ENCODE measurements around the gene SLC25A24. TPM values are rescaled to one million over a fixed set of nuclear protein-coding genes. Genes with fewer than 3 reads are reported as not detected.
A peak's percentile ranks its signal among the peaks of the same experiment; 100 is the strongest.
"Not testable (repeated sequence)": the region's sequence is repeated elsewhere in the genome, so short reads cannot be mapped to it uniquely, and the experiment has no call there.

Gene SLC25A24
- 10 to 100 TPM; 21.5 to 25.9 (median 24.0) TPM for polyA plus RNA-seq (ENCODE audit: low read depth in 6 of 6)

DNA sequence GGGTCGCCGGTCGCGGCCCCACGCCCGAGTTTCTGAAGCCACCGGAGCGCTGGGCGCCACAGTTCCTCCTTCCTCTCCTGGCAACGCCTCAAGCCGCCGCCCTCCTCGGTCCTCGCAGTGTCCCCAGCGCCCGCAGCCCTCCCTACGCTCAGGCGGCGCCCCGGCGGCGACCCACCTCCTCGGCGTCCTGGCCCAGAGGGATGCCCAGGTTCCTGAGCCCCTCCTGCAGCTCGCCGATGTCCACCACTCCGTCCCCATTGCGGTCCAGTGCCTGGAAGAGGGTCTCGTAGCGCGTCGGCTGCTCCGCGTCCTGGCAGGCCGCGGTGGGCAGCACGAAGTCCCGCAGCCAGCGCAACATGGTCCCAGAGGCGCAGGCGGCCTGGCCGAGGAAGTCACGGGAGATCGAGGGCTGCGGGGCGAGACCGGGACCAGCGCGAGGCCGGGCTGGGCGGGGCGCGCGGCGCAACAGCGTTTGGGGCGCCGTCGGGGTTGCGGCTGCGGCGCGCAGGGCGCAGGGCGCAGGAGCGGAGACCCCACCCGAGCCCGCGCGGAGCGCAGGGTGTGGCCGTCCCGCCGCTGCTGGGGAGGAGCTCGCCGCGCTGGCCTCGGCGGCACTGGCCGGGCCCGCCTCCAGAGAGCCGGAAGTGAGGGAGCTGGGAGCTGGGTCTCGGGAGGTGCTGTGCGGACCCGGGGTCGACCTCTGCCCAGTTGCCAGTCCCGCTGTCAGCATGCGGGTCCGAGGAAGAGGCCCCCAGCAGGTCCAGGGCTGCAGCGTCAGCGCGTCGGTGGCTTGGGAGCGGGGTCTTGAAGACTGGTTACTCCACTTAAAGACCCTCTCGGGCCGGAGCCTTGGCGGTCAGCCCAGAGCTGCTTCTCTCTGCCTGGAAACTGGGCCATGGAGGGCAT, at the start of gene SLC25A24:
Gene SLC25A24 (minus strand): TSS at position 563 of the 906 bp plus-strand sequence. CDS start 205 bp downstream, at position 358.
- H3K9me3 Mint-ChIP-seq = peaks cover 0 to 6% (median 0%) of the 10 kb centered on the region in 7 donors
- DNase-seq (peak; percentile 83), ATAC-seq (ENCODE audit: low read depth in 2 of 2) (peak; percentile 90 to 94)
- peaks cover 31 to 45% (median 33%) of the 10 kb centered on the region in 3 donors for H3K4me1 Mint-ChIP-seq
- H3K27me3 Mint-ChIP-seq = no peaks in the 10 kb centered on the region
- H3K4me3 Mint-ChIP-seq = peak within 1 kb of the TSS; percentile 86 to 96 (median 92)
- peak within 1 kb of the TSS; percentile 69 to 95 (median 93) for H3K27ac Mint-ChIP-seq
- H3K36me3 Mint-ChIP-seq = peaks cover 4% of the 10 kb centered on the region in 2 donors

DNA sequence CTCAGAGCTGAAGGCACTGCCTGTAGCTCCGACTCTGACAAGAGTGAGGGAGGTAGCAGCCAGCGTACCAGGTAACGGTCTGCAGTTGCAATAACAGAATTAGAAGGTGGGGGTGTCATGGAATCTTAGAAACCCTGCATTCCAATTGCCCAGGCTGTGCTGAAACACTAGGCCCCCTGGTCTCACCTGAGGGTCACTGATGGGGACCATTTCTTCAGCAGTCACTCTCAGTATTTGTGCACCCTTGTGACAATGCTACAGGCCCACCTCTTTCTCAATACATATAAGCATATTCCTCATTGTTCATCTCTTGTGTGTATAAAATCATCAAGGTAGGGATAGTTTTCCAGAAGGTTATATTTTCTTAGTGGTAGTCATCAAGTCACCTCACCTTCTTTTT, 43.8 kb upstream of the SLC25A24 start, which contains the start of gene NBPF4:
Gene NBPF4 (minus strand): TSS at position 101 of the 400 bp plus-strand sequence. CDS start 315 bp downstream, outside the sequence.
- not testable (repeated sequence) for H3K4me3 Mint-ChIP-seq; ATAC-seq (ENCODE audit: low read depth in 2 of 2); H3K27me3 Mint-ChIP-seq; DNase-seq; H3K9me3 Mint-ChIP-seq; H3K27ac Mint-ChIP-seq; H3K36me3 Mint-ChIP-seq; H3K4me1 Mint-ChIP-seq

DNA sequence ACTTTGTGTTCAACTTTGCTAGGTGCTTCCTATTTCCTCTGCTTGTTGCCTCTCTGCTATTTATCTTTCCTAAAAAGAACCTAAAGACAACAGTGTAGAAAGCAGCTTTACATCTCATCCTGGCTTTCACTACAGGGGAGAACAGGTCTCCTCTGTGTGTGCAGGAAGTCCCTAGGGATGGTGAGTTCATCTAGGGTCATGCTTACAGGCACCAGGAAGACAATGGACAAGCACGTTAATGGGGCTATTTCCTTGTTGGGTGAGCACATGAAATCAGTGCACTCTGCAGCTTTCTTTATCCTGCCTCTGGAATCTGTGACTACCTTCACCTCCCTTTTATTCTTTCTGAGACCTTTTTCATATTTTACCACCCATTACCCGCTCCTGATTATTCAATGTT, 39.3 kb upstream of the SLC25A24 start:
- not testable (repeated sequence) for H3K4me3 Mint-ChIP-seq; H3K36me3 Mint-ChIP-seq; H3K4me1 Mint-ChIP-seq; DNase-seq; H3K27ac Mint-ChIP-seq; ATAC-seq (ENCODE audit: low read depth in 2 of 2); H3K9me3 Mint-ChIP-seq; H3K27me3 Mint-ChIP-seq

DNA sequence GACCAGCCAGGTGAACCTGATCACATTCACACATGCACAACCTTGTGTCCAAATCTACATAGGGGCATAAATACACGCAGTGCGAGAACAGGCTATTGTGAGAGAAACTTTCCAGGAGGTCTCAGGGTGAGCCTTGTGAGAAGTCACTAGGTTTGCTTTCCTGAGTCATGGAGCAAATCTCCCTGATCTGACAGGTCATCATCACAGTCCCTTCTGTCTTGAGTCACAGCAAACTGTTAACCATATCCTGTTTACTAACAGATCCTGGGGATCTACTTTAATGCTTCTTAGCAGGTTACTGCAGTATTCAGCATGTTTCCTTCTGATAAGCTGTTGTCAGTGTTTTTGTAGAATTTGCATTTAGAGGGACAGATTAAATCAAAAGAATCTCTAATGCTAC, 35.2 kb upstream of the SLC25A24 start:
- H3K27ac Mint-ChIP-seq; H3K9me3 Mint-ChIP-seq; DNase-seq; H3K4me1 Mint-ChIP-seq; H3K27me3 Mint-ChIP-seq; ATAC-seq (ENCODE audit: low read depth in 2 of 2); H3K36me3 Mint-ChIP-seq; H3K4me3 Mint-ChIP-seq: not testable (repeated sequence)

DNA sequence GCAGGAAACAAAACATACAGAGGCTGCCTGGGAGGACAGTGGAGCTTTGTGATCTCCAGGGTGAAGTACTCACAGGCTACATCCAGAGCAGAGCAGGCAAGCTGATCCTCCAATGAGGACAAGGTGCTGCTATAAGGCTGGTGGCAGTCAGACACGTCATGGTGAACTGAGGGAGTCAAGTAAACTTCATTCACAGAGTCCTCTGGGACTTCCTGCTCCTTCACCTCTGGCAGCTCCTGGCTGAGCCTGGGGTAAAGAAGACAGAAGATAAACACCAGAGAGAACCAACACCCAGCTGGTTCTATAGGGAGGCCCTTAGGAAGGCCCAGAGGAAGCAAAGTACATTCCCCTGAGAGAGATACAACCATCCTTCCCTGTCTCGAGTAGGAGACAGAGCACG, 32.0 kb upstream of the SLC25A24 start:
- ATAC-seq (ENCODE audit: low read depth in 2 of 2); H3K4me3 Mint-ChIP-seq; H3K4me1 Mint-ChIP-seq; H3K36me3 Mint-ChIP-seq; H3K9me3 Mint-ChIP-seq; H3K27me3 Mint-ChIP-seq; H3K27ac Mint-ChIP-seq; DNase-seq: not testable (repeated sequence)

DNA sequence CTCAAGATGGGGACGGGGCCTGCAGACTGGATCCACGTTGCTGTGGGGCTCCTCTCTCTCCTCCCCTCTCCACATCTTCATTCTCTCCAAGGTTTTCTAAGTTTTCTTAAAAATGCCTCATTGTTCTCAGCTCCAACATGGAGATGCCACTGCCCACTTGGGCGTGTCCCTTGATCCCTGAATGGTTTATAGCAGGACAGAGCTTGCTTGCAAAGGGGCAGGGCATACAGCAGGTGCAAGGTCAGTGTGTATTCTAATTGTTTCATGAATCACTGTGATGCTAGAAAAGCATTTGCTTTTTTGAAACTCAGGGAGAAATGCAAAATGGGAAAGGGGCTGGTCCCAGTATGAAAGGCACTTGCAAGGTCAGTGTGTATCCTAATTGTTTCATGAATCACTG, 29.8 kb upstream of the SLC25A24 start:
- H3K36me3 Mint-ChIP-seq; H3K4me1 Mint-ChIP-seq; DNase-seq; ATAC-seq (ENCODE audit: low read depth in 2 of 2); H3K27me3 Mint-ChIP-seq; H3K27ac Mint-ChIP-seq; H3K4me3 Mint-ChIP-seq; H3K9me3 Mint-ChIP-seq: not testable (repeated sequence)

DNA sequence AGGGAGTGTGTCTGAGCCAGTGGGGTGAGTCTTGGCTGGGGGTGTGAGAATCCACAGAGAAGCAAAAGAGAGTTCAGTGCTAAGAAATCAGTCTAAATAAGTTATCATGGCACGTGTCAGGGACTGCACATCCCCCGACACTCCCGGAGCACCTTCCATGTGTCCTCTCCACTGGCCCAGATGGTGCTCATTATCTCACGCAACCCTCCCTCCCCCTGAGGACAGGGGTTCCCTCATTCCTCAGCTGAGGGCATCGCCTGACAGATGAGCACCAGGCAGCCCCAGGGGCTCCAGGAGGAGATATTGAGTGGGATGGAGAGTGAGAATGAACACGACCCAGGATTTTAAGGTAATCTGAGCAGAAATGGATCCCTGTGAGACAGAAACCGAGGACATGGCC, 27.6 kb upstream of the SLC25A24 start:
- DNase-seq; H3K36me3 Mint-ChIP-seq; ATAC-seq (ENCODE audit: low read depth in 2 of 2); H3K9me3 Mint-ChIP-seq; H3K4me3 Mint-ChIP-seq; H3K27ac Mint-ChIP-seq; H3K27me3 Mint-ChIP-seq; H3K4me1 Mint-ChIP-seq: not testable (repeated sequence)

DNA sequence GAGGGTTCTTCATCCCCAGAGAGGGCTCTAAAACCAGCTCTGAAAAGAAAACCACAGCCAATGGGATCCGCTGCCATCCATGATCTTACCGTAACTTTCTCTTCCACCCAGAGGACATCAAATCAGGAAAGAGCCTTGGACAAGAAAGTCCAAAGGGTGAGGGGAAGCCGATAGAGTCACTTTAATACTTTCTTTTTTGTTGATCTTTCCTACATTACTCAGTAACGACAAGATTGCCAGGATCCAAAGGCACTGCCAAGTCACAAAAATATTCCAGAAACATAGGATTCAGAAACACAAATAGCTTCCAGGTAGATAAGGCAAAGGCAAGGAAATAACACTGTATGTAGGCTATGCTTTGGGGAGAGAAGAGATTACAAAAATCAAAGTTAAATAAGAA, 26.7 kb upstream of the SLC25A24 start:
- H3K27me3 Mint-ChIP-seq = not testable (repeated sequence)

DNA sequence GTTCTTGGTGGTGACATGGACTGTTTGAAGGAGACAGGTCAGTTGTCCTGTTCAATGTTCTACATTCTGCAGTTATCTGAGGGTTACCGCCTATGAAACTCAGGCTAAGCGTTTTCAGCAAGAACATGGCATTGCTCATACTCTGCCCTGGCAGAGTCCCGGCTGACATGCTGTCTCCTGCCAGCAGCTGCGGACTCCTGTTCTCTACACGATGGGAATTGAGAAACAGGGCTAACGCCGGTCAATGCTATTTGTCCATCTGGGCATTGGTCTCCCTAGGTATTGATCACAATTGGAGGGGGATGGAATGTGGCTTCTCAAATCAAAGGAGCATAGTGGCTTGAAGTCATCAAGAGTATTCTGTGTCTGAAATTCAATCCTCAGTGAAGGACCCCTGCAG, 23.1 kb upstream of the SLC25A24 start:
- H3K27me3 Mint-ChIP-seq, H3K4me1 Mint-ChIP-seq: not testable (repeated sequence)

More for the DNA sequence above, 26.7 kb upstream of the SLC25A24 start:
- H3K36me3 Mint-ChIP-seq; H3K9me3 Mint-ChIP-seq; H3K27ac Mint-ChIP-seq; H3K4me1 Mint-ChIP-seq; DNase-seq; ATAC-seq (ENCODE audit: low read depth in 2 of 2); H3K4me3 Mint-ChIP-seq: not testable (repeated sequence)

DNA sequence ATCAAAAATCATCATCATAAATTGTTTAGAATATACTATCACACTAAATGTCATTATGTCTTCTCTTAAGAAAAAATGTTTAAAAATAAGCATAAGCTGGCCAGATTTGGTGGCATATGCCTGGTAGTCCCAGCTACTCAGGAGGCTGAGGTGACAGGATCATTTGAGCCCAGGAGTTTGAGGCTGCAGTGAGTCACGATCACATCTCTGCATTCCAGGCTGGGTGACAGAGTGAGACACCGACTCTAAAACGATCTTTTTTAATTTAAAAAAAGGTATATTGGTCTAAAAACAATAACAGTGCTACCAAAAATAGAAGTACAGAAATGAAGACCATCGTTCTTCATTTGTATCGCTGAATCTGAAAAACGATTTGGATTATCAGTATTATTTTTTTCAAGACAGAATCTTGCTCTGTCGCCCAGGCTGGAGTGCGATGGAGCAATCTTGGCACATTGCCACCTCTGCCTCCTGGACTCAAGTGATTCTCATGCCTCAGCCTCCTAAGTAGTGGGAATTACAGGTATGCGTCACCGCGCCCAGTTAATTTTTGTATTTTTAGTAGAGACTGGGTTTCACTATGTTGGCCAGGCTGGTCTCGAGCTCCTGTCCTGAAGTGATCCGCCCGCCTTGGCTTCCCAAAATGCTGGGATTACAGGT, 17.5 kb upstream of the SLC25A24 start:
- not testable (repeated sequence) for ATAC-seq (ENCODE audit: low read depth in 2 of 2); H3K27ac Mint-ChIP-seq; H3K27me3 Mint-ChIP-seq; H3K36me3 Mint-ChIP-seq; H3K4me1 Mint-ChIP-seq; DNase-seq; H3K9me3 Mint-ChIP-seq; H3K4me3 Mint-ChIP-seq

More for the DNA sequence above, 23.1 kb upstream of the SLC25A24 start:
- not testable (repeated sequence) for H3K4me3 Mint-ChIP-seq; ATAC-seq (ENCODE audit: low read depth in 2 of 2); H3K36me3 Mint-ChIP-seq; H3K9me3 Mint-ChIP-seq; H3K27ac Mint-ChIP-seq; DNase-seq

DNA sequence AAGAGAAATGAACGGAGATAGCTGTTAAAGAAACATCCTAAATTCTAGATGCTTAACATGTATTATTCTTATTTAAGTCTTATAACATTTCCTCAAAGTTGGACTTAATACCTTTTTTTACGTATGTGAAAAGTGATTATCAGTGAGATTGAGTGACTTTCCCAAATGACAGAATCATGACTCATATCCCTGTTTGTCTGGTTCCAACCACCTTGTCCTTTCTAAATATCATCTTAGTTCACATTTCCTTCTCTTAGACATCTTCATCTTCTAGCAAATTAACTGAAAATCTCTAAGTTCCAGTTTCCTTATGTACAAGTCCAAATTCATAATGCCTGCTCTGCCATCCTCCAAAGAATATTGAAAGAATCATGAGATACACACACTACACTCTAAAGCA, 16.9 kb upstream of the SLC25A24 start:
- not testable (repeated sequence) for H3K4me1 Mint-ChIP-seq; H3K36me3 Mint-ChIP-seq; H3K27me3 Mint-ChIP-seq; DNase-seq; H3K9me3 Mint-ChIP-seq; H3K4me3 Mint-ChIP-seq; H3K27ac Mint-ChIP-seq; ATAC-seq (ENCODE audit: low read depth in 2 of 2)

DNA sequence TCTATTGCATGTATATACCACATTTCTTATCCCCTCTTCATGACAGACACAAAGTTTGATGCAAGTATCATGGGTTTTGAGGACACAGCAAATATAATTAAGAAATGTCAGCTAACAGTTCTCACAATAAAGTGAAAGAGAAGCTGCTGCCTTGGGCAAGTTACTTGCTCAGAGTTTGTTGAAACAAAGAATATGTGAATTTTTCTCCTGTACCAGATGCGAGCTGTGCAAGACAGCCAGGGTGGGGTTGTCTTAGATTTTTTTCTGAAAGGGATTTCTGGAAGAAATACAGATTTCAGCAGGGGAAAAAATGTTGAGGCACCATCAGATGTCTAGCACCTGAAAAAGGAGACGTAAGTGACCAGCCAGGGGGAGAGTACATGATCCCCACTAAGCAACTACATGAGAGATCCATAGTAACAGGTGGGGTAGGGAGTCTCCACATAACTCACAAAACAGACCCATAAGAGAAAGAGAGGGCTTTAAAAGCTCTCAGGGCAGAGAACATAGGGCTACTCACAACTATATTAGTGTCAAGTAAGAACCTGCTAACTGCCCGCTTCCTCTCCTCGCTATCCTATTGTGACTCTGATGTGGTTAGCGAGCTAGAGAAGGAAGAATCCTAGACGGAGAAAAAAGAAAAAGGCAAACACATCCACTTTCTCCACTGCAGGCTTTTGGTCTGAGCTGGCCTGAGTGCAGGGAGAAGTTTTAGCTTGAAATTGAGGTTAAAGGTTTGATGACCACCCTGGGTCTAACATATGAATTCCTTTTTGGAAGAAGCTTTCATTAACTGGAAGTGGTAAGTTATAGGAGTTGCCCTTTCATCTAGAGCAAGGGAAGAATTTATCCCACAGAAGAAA, 16.1 kb upstream of the SLC25A24 start:
- not testable (repeated sequence) for H3K36me3 Mint-ChIP-seq; H3K27ac Mint-ChIP-seq; H3K4me3 Mint-ChIP-seq; DNase-seq; H3K4me1 Mint-ChIP-seq; ATAC-seq (ENCODE audit: low read depth in 2 of 2); H3K9me3 Mint-ChIP-seq
- H3K27me3 Mint-ChIP-seq = peaks cover 0 to 17% (median 13%) of the 10 kb centered on the region in 3 donors

All from naive B cell (primary cell).